ENCODE data around the gene EIF6. TPM values are rescaled to one million over a fixed set of nuclear protein-coding genes. Genes with fewer than 3 reads are reported as not detected.

The EIF6 gene
- total and polyA plus RNA-seq, 2 of the 8 experiments (the other 6 are each of a cell fraction or from before 2014, with no cell fraction given): 184 to 319 TPM

GRCh38 chr20:35270021-35270902 lies 14.3 kb downstream of the EIF6 start (continued):
- TF ChIP-seq BCL11A (IDR thresholded peaks at IDR 0.05; ENCODE audit: low read depth in 2 of 2, low read length in 2 of 2): no peak
- no peak for TF ChIP-seq CHD1 (IDR thresholded peaks at IDR 0.05; ENCODE audit: low read depth, low read length)
- TF ChIP-seq GABPA (IDR thresholded peaks at IDR 0.05; ENCODE audit: borderline replicate concordance, insufficient read depth, low read length): no peak
- TF ChIP-seq CHD2 (IDR thresholded peaks at IDR 0.05; ENCODE audit: low read length): no peak
- TF ChIP-seq E2F6 (IDR thresholded peaks at IDR 0.05): no peak
- no peak for TF ChIP-seq BRCA1 (IDR thresholded peaks at IDR 0.05; ENCODE audit: low read depth, low read length)

All from H1 (cell line).